Nephron progenitor cell (in vitro differentiated cells): ENCODE data around the gene DAGLB.

Experiments
- DNase-seq: peaks from one replicate; pipeline ENCODE4 v3.0.0; 2021
- H3K27ac Mint-ChIP-seq: 2 replicates; pipeline ENCODE4 v1.8.0; 2021; ENCODE audit warnings: mild to moderate bottlenecking, moderate library complexity, mixed read lengths
- H3K27me3 Mint-ChIP-seq: 2 replicates; pipeline ENCODE4 v1.8.0; 2021; ENCODE audit warnings: mild to moderate bottlenecking, low read depth, mixed read lengths; ENCODE audit not compliant: poor library complexity
- H3K36me3 Mint-ChIP-seq: 2 replicates; pipeline ENCODE4 v1.8.0; 2021; ENCODE audit warnings: low read depth, mixed read lengths
- H3K4me1 Mint-ChIP-seq: 2 replicates; pipeline ENCODE4 v1.8.0; 2021; ENCODE audit warnings: mixed read lengths
- H3K4me3 Mint-ChIP-seq: 2 replicates; pipeline ENCODE4 v1.8.0; 2021; ENCODE audit warnings: mild to moderate bottlenecking, moderate library complexity, mixed read lengths
- H3K9me3 Mint-ChIP-seq: 2 replicates; pipeline ENCODE4 v1.8.0; 2021; ENCODE audit warnings: mild to moderate bottlenecking, moderate library complexity, mixed read lengths
- TF ChIP-seq, protein P1 (sequence below): fragments of 200-600 bp; sonication (generic); IDR thresholded peaks from 2 replicates; pipeline ENCODE4 v1.5.0; 2021; ENCODE audit warnings: antibody characterized with exemption

The DAGLB gene, protein sequence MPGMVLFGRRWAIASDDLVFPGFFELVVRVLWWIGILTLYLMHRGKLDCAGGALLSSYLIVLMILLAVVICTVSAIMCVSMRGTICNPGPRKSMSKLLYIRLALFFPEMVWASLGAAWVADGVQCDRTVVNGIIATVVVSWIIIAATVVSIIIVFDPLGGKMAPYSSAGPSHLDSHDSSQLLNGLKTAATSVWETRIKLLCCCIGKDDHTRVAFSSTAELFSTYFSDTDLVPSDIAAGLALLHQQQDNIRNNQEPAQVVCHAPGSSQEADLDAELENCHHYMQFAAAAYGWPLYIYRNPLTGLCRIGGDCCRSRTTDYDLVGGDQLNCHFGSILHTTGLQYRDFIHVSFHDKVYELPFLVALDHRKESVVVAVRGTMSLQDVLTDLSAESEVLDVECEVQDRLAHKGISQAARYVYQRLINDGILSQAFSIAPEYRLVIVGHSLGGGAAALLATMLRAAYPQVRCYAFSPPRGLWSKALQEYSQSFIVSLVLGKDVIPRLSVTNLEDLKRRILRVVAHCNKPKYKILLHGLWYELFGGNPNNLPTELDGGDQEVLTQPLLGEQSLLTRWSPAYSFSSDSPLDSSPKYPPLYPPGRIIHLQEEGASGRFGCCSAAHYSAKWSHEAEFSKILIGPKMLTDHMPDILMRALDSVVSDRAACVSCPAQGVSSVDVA

DNA sequence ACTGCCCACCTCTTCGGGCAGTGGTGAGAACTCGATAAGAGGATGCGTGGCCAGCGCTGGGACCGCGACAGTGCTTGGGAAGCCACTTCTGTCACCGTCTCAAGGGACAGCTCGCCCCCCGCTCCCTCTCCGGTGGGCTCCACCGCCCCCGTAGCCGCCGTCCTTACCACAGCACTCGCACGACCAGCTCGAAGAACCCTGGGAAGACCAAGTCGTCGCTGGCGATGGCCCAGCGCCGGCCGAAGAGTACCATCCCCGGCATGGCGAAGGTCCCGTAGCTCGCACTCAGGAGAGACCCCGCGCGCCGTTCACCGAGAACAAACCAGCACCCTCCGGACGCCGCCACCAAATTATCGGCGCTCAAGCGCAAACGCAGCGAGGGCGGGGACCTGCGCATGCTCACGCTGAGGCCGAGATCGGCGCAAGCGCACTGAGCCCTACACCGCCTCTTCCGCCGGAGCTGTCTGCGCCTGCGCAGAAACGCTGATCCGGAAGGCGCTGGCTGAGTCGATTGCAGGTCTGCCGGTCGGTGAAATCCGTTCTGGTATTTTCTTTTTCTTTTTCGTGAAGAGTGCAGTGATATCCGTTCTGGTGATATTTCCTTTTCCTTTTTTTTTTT is at the start of gene DAGLB:
Gene DAGLB (minus strand): TSS at position 374 of the 619 bp plus-strand sequence. CDS start 112 bp downstream, at position 262.
- peak; percentile 98 for DNase-seq

DNA sequence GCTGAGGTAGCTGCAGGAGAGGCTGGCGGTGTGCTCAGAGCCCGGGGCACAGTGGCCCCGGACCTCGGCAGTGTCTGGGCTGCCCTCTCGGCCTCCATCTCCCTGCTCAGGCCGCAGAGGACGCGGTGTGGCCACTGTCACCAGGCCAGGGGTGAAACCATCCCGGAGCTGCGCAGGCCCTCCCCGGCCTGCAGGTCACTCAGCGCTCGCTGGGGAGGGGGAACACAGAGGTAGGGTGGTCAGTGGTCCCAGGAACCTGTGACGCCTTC is 49.8 kb upstream of the DAGLB start:
- peaks cover 28% of the 10 kb centered on the region for H3K27me3 Mint-ChIP-seq
- H3K27ac Mint-ChIP-seq = no peak overlapping the region
- H3K9me3 Mint-ChIP-seq = no peaks in the 10 kb centered on the region
- no peaks in the 10 kb centered on the region for H3K36me3 Mint-ChIP-seq
- no peak overlapping the region for H3K4me3 Mint-ChIP-seq
- H3K4me1 Mint-ChIP-seq = no peaks in the 10 kb centered on the region
- TF ChIP-seq, protein P1, sequence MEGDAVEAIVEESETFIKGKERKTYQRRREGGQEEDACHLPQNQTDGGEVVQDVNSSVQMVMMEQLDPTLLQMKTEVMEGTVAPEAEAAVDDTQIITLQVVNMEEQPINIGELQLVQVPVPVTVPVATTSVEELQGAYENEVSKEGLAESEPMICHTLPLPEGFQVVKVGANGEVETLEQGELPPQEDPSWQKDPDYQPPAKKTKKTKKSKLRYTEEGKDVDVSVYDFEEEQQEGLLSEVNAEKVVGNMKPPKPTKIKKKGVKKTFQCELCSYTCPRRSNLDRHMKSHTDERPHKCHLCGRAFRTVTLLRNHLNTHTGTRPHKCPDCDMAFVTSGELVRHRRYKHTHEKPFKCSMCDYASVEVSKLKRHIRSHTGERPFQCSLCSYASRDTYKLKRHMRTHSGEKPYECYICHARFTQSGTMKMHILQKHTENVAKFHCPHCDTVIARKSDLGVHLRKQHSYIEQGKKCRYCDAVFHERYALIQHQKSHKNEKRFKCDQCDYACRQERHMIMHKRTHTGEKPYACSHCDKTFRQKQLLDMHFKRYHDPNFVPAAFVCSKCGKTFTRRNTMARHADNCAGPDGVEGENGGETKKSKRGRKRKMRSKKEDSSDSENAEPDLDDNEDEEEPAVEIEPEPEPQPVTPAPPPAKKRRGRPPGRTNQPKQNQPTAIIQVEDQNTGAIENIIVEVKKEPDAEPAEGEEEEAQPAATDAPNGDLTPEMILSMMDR = no peak
- DNase-seq = no peak

More for the DNA sequence above, at the start of gene DAGLB:
- Mint-ChIP-seq H3K36me3 (peaks cover 30% of the 10 kb centered on the region), H3K27me3 (no peaks in the 10 kb centered on the region), H3K4me3 (peak within 1 kb of the TSS; percentile 96), H3K9me3 (no peaks in the 10 kb centered on the region), H3K27ac (peak within 1 kb of the TSS; percentile 90), H3K4me1 (peaks cover 19% of the 10 kb centered on the region)
- TF ChIP-seq, protein P1 = no peak

DNA sequence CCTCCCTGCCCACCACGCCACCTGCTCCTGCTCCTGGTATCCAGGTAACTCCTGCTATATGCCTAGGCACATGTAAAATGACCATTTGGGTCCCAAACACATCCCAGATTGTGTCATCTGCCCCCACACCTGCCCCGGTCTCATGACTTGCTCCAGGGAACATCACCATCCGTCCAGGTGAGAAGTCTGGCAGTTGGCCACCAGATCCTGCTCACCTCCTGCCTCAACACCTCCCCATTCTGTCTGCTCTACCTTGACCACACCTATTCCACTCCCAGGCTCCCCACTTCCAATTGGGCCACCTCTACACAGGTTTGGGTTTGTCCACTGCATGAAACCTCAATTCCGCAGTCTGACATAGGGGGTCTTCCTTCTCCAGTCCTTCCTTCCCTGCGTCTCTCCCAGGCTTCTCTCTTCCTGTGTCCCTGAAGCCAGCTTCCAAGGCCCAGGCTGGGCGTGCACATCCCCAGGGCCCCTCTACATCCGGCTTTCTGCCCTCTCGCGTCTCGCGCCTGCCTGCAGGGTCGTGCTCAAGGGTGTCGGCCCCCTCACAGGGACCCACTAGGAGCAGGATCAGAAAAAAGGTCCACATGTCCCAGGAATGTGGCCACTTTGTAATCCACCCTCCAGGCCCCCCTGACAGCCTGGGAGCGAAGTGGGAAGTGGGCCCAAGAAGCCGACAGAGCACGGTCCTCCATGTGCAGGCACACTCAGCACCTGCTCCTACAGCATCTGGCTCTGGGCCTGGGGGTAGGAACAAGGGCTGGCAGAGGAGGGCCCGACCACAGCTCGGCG is 49.3 kb upstream of the DAGLB start:
- TF ChIP-seq, protein P1 = no peak
- Mint-ChIP-seq H3K4me1 (no peaks in the 10 kb centered on the region), H3K4me3 (no peak overlapping the region), H3K27me3 (peaks cover 25% of the 10 kb centered on the region), H3K9me3 (no peaks in the 10 kb centered on the region), H3K36me3 (no peaks in the 10 kb centered on the region), H3K27ac (no peak overlapping the region)
- no peak for DNase-seq

DNA sequence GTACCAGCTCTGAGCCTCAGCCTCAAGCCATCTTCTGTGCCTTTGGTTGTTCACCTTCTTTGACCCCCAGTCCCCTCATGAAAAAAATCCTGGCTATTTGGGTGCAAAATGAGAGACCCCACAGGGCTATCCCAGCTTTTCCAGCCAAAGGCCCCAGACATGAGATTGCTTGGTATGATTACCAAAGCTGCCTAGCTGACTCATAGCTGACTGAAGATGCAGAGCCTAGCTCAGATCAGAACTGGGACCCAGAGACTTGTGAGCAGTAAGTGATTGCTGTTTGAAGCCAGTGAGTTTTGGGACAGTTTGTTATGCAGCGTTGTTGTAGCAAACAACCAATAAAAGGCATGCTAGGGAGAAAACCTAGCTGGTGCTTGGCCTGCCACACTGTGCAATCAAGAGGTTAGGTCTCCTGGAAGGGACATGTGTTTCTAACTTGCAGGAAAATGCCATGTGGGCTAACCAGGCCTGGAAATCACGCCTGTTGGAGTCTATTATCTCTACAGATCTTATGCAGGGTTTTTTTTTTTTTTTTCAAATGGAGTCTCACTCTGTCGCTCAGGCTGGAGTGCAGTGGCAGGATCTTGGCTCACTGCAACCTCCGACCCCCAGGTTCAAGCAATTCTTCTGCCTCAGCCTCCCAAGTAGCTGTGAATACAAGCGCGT is 48.0 kb upstream of the DAGLB start:
- Mint-ChIP-seq H3K9me3 (peaks cover 7% of the 10 kb centered on the region), H3K4me1 (no peaks in the 10 kb centered on the region), H3K27me3 (peaks cover 25% of the 10 kb centered on the region), H3K36me3 (no peaks in the 10 kb centered on the region), H3K4me3 (no peak overlapping the region), H3K27ac (no peak overlapping the region)
- TF ChIP-seq, protein P1 = no peak
- DNase-seq = no peak

DNA sequence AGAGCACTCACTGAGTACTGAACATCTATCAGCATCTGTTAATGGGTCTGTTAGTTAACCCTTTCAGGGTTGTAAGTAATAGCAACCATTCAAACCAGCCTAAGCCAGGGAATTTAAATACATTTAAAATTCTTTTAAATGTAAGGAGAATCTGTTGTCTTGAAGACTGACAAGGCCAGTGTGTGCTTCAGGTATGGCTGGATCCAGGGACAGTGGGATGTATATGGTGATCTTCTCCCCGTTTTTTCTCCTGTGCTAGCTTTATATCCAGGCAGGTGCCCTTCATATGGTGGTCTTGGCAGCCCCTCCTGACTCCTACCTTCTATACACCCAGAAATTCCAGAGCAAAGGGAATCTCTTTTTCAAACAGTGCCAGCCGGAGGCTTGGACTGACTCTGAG is 46.6 kb upstream of the DAGLB start:
- DNase-seq = no peak
- Mint-ChIP-seq H3K4me3 (no peak overlapping the region), H3K4me1 (no peaks in the 10 kb centered on the region), H3K27ac (no peak overlapping the region), H3K36me3 (no peaks in the 10 kb centered on the region), H3K9me3 (peaks cover 13% of the 10 kb centered on the region), H3K27me3 (peaks cover 22% of the 10 kb centered on the region)
- TF ChIP-seq, protein P1 = no peak
